GM18505 (cell line): ENCODE measurements around the gene KIAA0753.

Experiments
- ATAC-seq: cut with Tn5 transposase; IDR thresholded peaks from one replicate; pipeline ENCODE4 v1.9.1; 2021; ENCODE audit not compliant: unreplicated experiment
- POLR2A ChIP-seq: IDR thresholded peaks from 4 replicates; pipeline ENCODE4 v1.6.1; 2011; ENCODE audit warnings: borderline replicate concordance; ENCODE audit not compliant: insufficient read depth, insufficient read length; ENCODE audit errors: extremely low read depth

KIAA0753 gene

GRCh38 chr17:6545291-6545690 lies 95.2 kb downstream of the KIAA0753 start:
- ATAC-seq, result no peak
- TF ChIP-seq POLR2A, result no peak

GRCh38 chr17:6544011-6544370 lies 96.5 kb downstream of the KIAA0753 start:
- no peak for ATAC-seq
- no peak for TF ChIP-seq POLR2A

DNA sequence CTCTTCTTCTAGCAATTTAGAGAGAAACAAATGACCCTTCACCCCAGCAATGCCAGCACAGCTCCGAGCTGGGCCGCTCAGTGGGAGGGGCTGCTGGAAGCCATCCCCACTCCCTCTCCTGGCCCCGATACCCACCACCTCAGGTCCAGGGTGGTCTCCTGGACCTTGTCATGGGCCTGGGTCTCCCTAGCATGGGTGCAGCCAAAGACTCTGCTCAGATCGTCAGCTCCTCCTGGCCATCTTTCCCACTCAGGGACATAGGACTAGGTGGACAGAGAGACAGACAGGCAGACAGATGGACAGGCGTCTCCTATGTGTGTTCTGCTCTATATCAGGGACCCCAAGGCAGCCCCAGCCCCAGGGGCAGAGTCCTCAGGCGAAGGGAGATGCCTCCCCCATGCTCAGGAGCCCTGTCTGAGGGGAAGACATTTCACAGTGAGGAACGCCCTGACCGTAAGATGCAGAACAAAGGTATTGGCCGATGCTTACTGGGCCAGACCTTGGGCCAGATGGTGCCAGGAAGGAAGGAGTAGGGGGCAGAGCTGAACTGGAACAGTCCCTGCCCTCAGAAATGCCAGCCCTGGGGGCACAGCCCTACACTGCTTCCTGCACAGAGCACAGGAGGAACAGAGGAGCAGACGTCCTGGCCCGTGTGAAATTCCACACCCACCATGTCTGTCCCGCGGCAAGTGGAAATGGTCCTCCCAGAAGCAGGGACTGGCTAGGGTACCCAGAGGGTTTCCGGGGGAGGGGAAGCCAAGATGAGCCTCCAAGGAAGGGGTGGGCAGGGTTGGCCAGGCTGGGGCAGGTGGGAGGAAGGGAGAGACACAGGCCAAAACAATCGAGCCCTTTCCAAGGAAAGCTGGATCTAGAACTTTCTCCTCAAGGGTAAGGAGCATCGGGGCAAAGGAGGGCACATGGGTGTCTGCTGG lies 97.2 kb downstream of the KIAA0753 start:
- no peak for ATAC-seq
- TF ChIP-seq POLR2A, result no peak

GRCh38 chr17:6542577-6542976 lies 97.9 kb downstream of the KIAA0753 start:
- no peak for TF ChIP-seq POLR2A
- ATAC-seq, result no peak

GRCh38 chr17:6541886-6542285 lies 98.6 kb downstream of the KIAA0753 start:
- no peak for ATAC-seq
- TF ChIP-seq POLR2A, result no peak

GRCh38 chr17:6539871-6540270 lies 100.6 kb downstream of the KIAA0753 start:
- no peak for ATAC-seq
- no peak for TF ChIP-seq POLR2A

GRCh38 chr17:6536566-6537065 lies 103.9 kb downstream of the KIAA0753 start:
- ATAC-seq, result no peak
- TF ChIP-seq POLR2A, result no peak

GRCh38 chr17:6536053-6536452 lies 104.5 kb downstream of the KIAA0753 start:
- TF ChIP-seq POLR2A, result no peak
- no peak for ATAC-seq

- ATAC-seq, result no peak
- TF ChIP-seq POLR2A, result no peak
Measured at GRCh38 chr17:6534846-6535514, 105.5 kb downstream of the KIAA0753 start.

DNA sequence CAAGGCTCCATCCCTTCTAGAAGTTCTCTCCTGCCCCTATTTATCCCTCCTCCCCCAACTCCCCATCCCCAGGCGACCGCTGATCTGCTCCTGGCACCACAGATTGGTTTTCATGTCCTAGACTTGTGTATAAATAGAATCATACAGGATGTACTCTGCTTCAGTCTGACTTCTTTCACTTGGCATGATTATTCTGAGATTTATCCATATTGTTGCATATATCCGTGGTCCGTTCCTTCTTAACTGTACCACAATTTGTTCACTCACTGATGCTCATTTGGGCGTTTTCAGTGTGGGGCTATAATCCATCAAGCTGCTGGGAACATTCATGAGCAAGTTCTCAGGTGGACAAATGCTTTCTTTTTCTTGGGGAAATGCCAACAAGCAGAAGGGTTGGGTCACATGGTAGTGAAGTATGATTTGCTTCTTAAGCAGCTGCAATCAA lies 108.0 kb downstream of the KIAA0753 start:
- no peak for TF ChIP-seq POLR2A
- ATAC-seq, result no peak

DNA sequence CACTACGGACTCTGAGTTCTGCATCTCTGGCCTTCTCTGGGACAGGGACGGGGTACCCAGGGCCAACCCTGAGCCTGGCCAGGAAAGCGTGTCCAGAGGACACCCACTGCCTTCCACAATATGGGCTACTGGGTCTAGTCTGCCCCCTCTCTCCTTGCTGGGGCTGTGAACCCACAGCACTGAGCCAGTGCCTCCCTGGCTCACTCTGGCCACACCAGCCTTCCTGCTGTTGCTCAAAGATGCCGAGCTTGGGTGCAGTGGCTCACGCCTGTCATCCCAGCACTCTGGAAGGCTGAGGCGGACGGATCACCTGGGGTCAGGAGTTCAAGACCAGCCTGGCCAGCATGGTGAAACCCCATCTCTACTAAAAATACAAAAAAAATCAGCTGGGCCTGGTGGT lies 108.9 kb downstream of the KIAA0753 start:
- no peak for TF ChIP-seq POLR2A
- ATAC-seq, result no peak

GRCh38 chr17:6530324-6530920 lies 110.1 kb downstream of the KIAA0753 start:
- TF ChIP-seq POLR2A, result no peak
- ATAC-seq, result no peak

- ATAC-seq, result no peak
Measured at GRCh38 chr17:6528557-6528956, 112.0 kb downstream of the KIAA0753 start.

More at GRCh38 chr17:6528557-6528956, 112.0 kb downstream of the KIAA0753 start:
- no peak for TF ChIP-seq POLR2A
